ENCODE data around the gene MSN.
A peak's percentile ranks its signal among the peaks of the same experiment; 100 is the strongest.

MSN gene

DNA sequence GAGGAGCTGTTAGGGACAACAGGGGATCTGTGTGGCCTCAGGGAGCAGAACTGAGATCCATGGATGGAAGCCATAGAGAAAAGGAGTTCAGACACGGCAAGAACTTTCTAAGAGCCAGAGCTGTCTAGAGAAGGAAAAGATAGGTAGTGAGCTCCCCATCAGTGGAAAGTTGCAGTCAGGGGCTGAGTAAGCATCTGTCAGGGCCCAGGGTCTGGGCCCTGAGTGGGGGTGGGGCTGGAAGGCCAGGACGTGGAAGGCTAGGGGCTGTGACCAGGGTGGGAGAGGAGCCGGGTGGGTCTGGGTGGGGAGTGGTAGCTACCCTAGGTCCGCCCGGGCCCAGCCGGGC, 324 bp upstream of the MSN start (continued):
- TF ChIP-seq ZNF610 (tag by site-specific recombination; IDR thresholded peaks at IDR 0.05; ENCODE audit: borderline replicate concordance), result no peak
- TF ChIP-seq ZNF292 (tag by site-specific recombination; IDR thresholded peaks at IDR 0.05; ENCODE audit: borderline replicate concordance, low read depth), result no peak

- POLR2A ChIA-PET, result no interaction called here
Measured at GRCh38 chrX:65668377-65669310, 1.2 kb downstream of the MSN start.

More at GRCh38 chrX:65668377-65669310, 1.2 kb downstream of the MSN start:
- TF ChIP-seq KLF1 (tag by site-specific recombination; IDR thresholded peaks at IDR 0.05) (peak; percentile 56; the same call in 1 of the 2 replicates), ZNF214 (tag by site-specific recombination; IDR thresholded peaks at IDR 0.05; ENCODE audit: borderline replicate concordance) (no peak), ZNF398 (tag by site-specific recombination; IDR thresholded peaks at IDR 0.05) (peak; percentile 39; the same call in 1 of the 2 replicates), ZBTB8A (tag by site-specific recombination; IDR thresholded peaks at IDR 0.05) (peak; percentile 85), ZNF341 (tag by site-specific recombination; IDR thresholded peaks at IDR 0.05; ENCODE audit: low read depth) (peak; percentile 78), ZNF148 (tag by site-specific recombination; IDR thresholded peaks at IDR 0.05; ENCODE audit: borderline replicate concordance) (no peak), PATZ1 (tag by site-specific recombination; IDR thresholded peaks at IDR 0.05) (peak; percentile 27; the same call in 1 of the 2 replicates), ZNF830 (tag by site-specific recombination; IDR thresholded peaks at IDR 0.05; ENCODE audit: low read depth) (no peak), GLIS1 (tag by site-specific recombination; IDR thresholded peaks at IDR 0.05) (peak; percentile 11; the same call in 1 of the 2 replicates)
- TF ChIP-seq, protein P1, sequence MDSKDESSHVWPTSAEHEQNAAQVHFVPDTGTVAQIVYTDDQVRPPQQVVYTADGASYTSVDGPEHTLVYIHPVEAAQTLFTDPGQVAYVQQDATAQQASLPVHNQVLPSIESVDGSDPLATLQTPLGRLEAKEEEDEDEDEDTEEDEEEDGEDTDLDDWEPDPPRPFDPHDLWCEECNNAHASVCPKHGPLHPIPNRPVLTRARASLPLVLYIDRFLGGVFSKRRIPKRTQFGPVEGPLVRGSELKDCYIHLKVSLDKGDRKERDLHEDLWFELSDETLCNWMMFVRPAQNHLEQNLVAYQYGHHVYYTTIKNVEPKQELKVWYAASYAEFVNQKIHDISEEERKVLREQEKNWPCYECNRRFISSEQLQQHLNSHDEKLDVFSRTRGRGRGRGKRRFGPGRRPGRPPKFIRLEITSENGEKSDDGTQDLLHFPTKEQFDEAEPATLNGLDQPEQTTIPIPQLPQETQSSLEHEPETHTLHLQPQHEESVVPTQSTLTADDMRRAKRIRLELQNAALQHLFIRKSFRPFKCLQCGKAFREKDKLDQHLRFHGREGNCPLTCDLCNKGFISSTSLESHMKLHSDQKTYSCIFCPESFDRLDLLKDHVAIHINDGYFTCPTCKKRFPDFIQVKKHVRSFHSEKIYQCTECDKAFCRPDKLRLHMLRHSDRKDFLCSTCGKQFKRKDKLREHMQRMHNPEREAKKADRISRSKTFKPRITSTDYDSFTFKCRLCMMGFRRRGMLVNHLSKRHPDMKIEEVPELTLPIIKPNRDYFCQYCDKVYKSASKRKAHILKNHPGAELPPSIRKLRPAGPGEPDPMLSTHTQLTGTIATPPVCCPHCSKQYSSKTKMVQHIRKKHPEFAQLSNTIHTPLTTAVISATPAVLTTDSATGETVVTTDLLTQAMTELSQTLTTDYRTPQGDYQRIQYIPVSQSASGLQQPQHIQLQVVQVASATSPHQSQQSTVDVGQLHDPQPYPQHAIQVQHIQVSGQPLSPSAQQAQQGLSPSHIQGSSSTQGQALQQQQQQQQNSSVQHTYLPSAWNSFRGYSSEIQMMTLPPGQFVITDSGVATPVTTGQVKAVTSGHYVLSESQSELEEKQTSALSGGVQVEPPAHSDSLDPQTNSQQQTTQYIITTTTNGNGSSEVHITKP (tag by site-specific recombination; IDR thresholded peaks at IDR 0.05), result peak; percentile 33; the same call in 1 of the 2 replicates
- Histone ChIP-seq H3K9me3 (ENCODE audit: control insufficient read depth, insufficient read depth, low read depth, low read length) (no peaks in the 10 kb centered on the region), H3K36me3 (ENCODE audit: control insufficient read depth in 2 of 2, insufficient read depth in 1 of 2, low read length in 2 of 2) (no peaks in the 10 kb centered on the region), H3K27ac (ENCODE audit: extremely low read depth, low read depth, low read length) (peak overlapping the region; percentile 73), H3K4me3 (ENCODE audit: low read depth, low read length) (peak overlapping the region; percentile 53), H3K4me1 (ENCODE audit: control insufficient read depth, insufficient read depth, low read length) (no peaks in the 10 kb centered on the region)
- CTCF ChIA-PET, result interaction anchor here (0.5 to 1.3 kb wide), 6 partner anchors 23 to 318 kb away, joined by 3 to 4 read pairs (median 3); no protein-coding TSS in a partner anchor
